SK-N-SH treated with all-trans-retinoic acid at 6 μM for 48 hours (cell line): ENCODE measurements around the gene EDEM3.

Experiments
- ARNTL ChIP-seq: fragments of 450-650 bp; formaldehyde crosslinking; IDR thresholded peaks from 2 replicates; pipeline ENCODE4 v1.5.0; 2020; ENCODE audit warnings: low read depth, mild to moderate bottlenecking, moderate library complexity, borderline replicate concordance
- TOX ChIP-seq: fragments of 250-450 bp; sonication (Bioruptor Pico); IDR thresholded peaks from 2 replicates; pipeline ENCODE4 v1.8.0; 2021; ENCODE audit warnings: mild to moderate bottlenecking, moderate library complexity, borderline replicate concordance
- TF ChIP-seq, protein P1 (sequence below): fragments of 250-450 bp; sonication (Bioruptor Pico); IDR thresholded peaks from 2 replicates; pipeline ENCODE4 v1.8.0; 2020; ENCODE audit warnings: mild to moderate bottlenecking, moderate library complexity, borderline replicate concordance

DNA sequence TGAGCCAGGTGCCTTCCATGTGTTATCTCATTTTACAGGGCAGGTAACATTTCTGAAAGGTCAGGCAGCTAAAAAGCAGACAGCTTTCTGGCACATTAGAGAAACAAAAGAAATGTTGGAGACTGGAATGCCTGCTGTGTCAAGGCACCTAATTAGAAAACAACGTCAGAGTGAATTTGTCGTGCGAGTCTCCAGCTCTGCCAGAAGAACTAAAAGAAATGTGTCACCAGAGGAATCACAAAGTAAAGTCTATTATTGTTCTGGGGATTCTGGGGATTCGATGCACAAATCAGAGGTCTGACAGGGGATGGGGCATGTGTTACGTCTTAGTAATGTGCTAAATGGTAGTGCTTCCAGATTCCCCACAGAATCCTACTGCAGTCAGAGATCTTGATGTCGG is 89.3 kb downstream of the EDEM3 start:
- TF ChIP-seq ARNTL (CRISPR knock-in tag) = no peak
- TF ChIP-seq, protein P1, sequence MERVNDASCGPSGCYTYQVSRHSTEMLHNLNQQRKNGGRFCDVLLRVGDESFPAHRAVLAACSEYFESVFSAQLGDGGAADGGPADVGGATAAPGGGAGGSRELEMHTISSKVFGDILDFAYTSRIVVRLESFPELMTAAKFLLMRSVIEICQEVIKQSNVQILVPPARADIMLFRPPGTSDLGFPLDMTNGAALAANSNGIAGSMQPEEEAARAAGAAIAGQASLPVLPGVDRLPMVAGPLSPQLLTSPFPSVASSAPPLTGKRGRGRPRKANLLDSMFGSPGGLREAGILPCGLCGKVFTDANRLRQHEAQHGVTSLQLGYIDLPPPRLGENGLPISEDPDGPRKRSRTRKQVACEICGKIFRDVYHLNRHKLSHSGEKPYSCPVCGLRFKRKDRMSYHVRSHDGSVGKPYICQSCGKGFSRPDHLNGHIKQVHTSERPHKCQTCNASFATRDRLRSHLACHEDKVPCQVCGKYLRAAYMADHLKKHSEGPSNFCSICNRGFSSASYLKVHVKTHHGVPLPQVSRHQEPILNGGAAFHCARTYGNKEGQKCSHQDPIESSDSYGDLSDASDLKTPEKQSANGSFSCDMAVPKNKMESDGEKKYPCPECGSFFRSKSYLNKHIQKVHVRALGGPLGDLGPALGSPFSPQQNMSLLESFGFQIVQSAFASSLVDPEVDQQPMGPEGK (CRISPR knock-in tag) = no peak
- no peak for TF ChIP-seq TOX (CRISPR knock-in tag)
